SHP77 (cell line): Measurements from ENCODE around the gene BCOR.

ENCODE experiments used
- DNase-seq, 2 experiments: peaks; one replicate each; lab custom pipeline; 2025; lab: John Stamatoyannopoulos, UW

Gene BCOR

GRCh38 chrX:40063555-40063954, 34.2 kb downstream of the BCOR start:
- DNase-seq: no peak

- no peak for DNase-seq
These were observed 35.1 kb downstream of the BCOR start for GRCh38 chrX:40062525-40063155.

DNA sequence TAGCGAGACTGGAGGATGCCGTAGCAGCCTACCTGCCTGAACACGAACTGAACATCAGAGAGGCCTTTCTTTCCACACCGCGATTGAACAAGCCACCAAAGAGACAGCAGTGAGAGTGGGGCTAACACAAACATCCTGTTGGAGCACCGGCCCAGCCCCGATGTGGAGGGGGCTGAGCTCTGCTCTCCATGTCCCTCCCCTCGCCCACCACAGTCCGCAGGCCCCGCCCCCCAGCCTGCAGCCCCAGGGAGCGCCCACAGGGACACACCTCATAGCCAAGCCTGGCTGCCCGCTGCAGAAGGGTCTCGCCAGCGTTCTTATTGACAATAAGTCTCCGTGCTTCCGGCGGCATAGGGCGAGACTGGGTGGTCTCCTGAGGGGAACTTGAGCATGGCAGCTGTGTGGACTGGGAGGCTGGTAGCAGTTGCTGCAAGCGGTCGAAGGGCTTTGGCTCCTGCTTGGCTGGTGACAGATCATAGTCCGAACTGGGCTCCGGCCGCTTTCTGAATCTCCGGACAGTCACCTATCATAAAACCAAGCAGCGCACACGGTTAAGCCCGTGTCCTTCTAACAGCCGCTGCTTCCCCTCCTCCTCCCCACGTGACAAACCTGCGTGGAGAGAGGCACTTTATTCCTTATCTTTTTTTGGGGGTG, 35.8 kb downstream of the BCOR start:
- no peak for DNase-seq

DNA sequence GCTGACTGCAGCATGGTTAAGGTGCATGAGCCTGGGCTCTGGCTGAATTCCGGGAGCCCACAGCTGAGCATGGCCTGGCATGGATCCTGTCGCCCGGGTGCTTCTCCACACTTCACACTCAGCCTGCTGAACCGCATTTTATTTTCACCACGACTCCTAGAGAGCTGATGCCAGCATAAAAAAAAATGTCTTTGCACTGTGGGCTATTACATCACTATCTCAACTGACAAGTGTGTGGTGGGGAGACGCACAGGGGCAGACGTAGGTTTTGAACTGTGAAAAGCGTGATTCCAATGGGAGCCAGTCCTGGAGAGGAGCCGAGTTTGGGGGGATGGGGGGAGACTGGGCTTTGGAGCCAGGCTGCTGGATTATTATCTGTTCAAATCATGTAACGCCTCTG, 36.8 kb downstream of the BCOR start:
- DNase-seq: no peak

DNA sequence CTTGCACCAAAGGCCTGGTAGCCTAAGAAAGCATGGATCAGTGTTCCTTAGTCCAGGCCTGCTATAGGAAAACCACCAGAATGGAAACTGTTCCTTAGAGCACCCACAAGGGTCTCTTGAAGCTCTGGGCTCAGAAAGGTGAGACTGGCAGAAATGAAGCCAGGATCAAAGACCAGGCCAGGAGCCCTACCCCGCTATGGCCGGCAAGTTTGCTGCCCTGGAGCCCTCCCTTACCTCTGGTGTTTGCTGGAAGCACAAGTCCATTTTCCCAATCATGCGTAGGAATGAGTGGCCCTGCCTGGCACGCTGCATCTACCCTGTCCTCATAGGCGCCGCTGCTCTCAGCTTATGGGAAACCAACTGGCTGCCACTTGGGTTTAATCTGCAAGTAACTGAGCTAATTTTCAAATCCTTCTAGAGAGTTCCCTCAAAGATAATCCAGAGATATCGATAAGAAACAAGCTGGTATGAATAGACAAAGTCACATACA, 37.4 kb downstream of the BCOR start:
- DNase-seq: no peak

GRCh38 chrX:40058719-40059118, 39.0 kb downstream of the BCOR start:
- DNase-seq: peak; percentile 79 to 92

- DNase-seq: no peak
These were observed 40.4 kb downstream of the BCOR start for GRCh38 chrX:40057405-40057804.

DNA sequence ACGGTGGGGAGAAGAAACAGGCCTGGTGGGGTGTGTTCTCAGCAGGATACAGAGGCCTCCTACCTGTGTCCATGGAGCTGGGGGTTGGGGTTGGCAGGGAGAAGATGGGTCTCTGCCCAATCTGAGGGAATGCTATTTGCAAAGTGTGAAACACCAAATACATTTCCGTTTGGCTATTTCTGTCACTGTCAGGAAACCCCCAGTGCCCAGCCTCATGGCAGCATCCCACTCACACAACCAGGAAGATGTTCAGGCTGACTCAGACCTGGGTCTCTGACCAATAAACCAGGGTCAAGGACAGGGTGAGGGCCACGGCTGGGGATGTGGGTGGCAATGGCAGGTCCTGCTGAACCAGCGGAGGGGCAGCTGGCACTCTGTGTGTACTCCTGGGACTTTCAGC, 41.3 kb downstream of the BCOR start:
- DNase-seq: no peak

DNA sequence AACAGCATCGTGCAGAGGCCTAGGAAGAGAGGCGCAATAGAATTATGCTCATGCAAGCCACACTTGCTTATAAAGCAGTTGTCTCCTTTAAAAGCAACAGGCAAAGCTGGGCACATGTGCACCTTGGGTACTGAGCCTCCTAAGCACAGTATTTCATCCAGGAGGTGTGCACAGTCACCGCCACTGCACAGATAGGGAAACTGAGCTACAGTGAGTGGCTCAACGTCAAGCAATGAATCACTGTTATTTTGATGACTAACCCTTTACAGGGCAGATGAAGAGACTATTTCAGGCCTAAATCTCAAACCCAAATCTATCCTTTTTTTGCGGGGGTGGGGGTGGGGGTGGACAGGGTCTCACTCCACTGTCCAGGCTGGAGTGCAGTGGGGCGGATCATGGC, 42.3 kb downstream of the BCOR start:
- DNase-seq: no peak

DNA sequence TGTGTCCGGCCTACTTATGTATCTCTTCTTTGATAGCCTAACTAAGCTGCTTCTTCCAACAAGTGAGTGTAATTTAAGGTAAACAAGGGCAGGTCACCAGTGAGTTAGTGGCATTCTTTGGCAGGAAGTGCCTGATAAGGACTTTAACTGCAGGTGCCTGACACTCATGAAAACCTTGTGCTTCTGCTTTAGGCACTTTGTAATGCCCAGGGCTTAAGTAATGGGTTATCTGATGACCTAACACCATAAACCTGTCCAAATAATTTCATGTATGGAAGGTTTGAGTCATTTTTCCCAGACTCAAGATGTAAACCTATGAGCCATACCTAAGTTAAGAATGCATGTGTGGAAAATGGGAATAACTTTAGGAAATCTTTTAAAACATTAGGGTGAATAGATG, 43.0 kb downstream of the BCOR start:
- DNase-seq: no peak

GRCh38 chrX:40050532-40050931, 47.2 kb downstream of the BCOR start:
- no peak for DNase-seq

DNA sequence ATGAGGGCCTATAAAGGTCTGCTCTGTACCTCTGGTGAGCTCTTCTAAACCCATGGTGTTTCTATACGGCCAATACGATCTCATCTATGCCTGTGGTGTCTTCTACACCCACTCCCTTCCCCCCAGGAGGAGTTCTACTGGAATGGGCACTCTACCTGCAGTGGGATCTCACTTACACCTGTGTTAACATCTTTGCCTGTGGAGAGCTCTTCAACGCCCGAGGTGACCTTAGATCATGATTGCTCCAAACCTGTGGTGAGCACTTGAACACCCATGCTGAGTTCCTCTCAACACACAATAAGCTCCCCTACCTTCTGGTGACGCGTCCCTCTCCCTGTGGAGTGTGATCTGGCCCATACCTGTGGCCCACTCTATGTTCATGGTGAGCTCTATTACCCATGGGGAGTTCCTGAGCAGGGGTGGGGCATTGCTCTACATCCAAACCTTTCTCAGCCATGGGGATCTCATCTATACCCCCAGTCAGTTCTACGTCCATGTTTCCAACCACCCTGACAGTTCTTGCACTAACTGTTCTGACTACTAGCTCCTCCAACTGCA, 48.6 kb downstream of the BCOR start:
- no peak for DNase-seq

GRCh38 chrX:40047485-40047884, 50.3 kb downstream of the BCOR start:
- DNase-seq: no peak

DNA sequence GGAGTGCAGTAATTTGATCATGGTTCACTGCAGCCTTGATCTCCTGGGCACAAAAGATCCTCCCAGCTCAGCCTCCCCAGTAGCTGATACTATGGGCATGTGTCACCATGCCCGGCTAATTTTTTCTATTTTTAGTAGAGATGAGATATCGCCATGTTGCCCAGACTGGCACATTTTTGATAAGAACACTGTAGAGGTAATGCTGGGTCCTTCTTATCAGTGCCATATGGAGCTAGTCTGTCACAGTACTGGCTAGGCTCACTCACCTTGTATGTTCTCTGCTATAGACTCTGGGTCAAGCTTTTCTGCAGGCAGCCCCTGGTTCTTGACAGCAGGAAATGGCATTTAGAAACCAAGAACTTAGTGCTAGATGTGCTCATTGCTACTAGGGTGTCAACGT, 53.9 kb downstream of the BCOR start:
- DNase-seq: no peak

- no peak for DNase-seq
These were observed 55.8 kb downstream of the BCOR start for GRCh38 chrX:40041915-40042314.

GRCh38 chrX:40040686-40041461, 56.9 kb downstream of the BCOR start:
- no peak for DNase-seq

GRCh38 chrX:40039887-40040286, 57.9 kb downstream of the BCOR start:
- DNase-seq: no peak

DNA sequence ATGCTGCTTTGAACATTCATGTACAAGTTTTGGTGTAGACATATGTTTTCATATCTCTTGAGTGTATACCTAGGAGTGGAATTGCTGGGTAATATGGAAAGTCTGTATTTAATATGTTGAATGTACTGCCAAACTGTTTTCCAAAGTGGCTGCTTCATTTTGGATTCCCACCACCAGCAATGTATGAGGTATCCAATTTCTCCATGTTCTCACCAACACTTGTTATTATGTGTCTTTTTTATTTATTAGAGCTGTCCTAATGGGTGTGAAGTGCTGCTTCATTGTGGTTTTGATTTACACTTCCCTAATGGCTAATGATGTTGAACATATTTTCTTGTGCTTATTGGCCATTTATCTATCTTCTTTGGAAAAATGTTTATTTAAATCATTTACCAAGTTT, 60.4 kb downstream of the BCOR start:
- no peak for DNase-seq

- no peak for DNase-seq
These were observed 62.0 kb downstream of the BCOR start for GRCh38 chrX:40035726-40036125.

DNA sequence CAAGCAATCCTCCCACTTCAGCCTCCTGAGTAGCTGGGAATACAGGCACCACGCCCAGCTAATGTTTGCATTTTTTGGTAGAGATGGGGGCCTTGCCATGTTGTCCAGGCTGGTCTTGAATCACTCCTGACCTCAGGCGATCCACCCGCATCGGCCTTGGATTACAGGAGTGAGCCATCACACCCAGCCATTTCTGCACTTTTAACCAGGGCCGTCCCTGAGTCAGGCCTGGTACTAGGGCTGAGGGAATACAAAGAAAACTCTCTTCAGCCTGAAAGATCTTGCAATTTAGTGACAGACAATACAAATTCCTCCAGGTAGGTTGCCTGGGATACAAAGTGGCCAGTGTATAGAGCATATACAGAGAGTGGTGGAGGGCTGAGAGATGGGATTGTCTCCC, 65.8 kb downstream of the BCOR start:
- no peak for DNase-seq

DNA sequence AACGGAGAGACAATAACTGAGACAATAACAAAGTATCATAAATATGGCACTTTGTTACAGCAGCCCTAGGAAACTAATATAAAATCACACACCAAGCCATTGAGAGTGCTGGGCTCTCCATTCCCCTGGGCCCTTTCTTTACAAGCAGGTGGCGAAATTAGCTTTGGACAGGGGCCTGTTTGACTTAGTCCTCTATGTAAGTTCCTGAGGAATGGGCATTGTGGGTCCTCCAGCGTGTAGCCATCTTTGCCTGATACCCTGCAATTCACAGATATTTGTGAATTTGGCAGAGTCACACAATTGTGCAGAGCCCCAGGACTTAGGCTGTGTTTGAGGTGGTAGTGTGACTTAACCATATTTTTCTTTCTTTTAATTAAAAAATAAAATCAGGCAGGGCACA, 67.6 kb downstream of the BCOR start:
- no peak for DNase-seq

DNA sequence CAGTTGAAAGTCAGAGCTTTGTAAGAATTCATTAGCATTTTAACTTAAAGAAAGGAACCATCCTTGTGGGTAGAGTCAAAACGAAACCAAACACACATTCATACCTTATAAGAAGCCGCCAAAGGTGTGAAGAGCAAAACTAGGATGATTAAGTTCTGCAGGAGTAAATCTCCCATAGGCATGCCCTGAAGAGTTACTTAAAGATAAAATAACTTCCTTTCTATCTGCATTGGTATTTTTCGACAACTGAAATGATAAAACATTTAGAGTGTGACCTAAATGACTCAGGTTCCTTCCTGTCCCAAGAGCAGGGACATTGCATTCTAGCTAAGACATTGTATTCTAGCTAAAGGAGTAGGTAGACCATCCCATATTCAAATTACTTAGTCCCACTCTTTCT, 75.3 kb downstream of the BCOR start:
- DNase-seq: no peak

DNA sequence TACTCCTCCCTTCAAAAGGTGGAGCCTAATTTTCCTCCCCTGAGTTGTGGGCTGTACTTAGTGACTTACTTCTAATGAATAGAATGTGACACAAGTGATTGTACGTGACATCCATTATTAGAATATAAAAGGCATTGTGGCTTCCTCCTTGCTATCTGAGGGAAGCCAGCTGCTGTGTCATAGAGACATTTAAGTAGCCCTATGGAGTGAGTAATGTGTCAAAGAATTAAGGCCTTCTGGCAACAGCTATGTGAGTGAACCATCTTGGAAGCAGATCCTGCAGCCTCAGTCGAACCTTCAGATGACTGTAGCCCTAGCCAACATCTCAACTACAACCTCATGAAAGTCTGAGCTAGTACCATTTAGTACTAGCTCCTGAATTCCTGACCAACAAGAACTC, 76.1 kb downstream of the BCOR start:
- DNase-seq: no peak
